IPS-15b (cell line): ENCODE data around the gene F10.
A peak's percentile ranks its signal among the peaks of the same experiment; 100 is the strongest.
"Not testable (repeated sequence)": the region's sequence is repeated elsewhere in the genome, so short reads cannot be mapped to it uniquely, and the experiment has no call there.

Source experiments
- H3K27me3 ChIP-seq: one replicate; pipeline ENCODE4 v1.6.1; 2013; ENCODE audit warnings: low read length; ENCODE audit not compliant: control insufficient read depth, insufficient read depth
- H3K36me3 ChIP-seq: one replicate; pipeline ENCODE4 v1.6.1; 2013; ENCODE audit warnings: low read length; ENCODE audit not compliant: control insufficient read depth, insufficient read depth
- H3K4me1 ChIP-seq: one replicate; pipeline ENCODE4 v1.6.1; 2013; ENCODE audit warnings: mild to moderate bottlenecking, low read length; ENCODE audit not compliant: control insufficient read depth, insufficient read depth
- H3K4me3 ChIP-seq: one replicate; pipeline ENCODE4 v1.5.1; 2013; ENCODE audit warnings: low read depth, low read length
- H3K9ac ChIP-seq: one replicate; pipeline ENCODE4 v1.6.1; 2013; ENCODE audit warnings: low read depth, mild to moderate bottlenecking, low read length
- H3K9me3 ChIP-seq: one replicate; pipeline ENCODE4 v1.6.1; 2013; ENCODE audit warnings: mild to moderate bottlenecking, low read length; ENCODE audit not compliant: control insufficient read depth, insufficient read depth

Gene F10

GRCh38 chr13:113157206-113157928 lies 34.8 kb downstream of the F10 start:
- peaks cover 4% of the 10 kb centered on the region for H3K27me3 ChIP-seq
- no peaks in the 10 kb centered on the region for H3K9me3 ChIP-seq

GRCh38 chr13:113157929-113158747 lies 35.5 kb downstream of the F10 start, which contains the start of gene PROZ:
TSS of gene PROZ (plus strand) at chr13:113158648. CDS start at chr13:113158661, 13 bp downstream.
- no peaks in the 10 kb centered on the region for H3K27me3 ChIP-seq
- H3K4me3 ChIP-seq, result no peak within 1 kb of the TSS
- H3K4me1 ChIP-seq, result peaks cover 9% of the 10 kb centered on the region
- peak within 1 kb of the TSS; percentile 37 for H3K9ac ChIP-seq
- no peaks in the 10 kb centered on the region for H3K36me3 ChIP-seq
- no peaks in the 10 kb centered on the region for H3K9me3 ChIP-seq

More at GRCh38 chr13:113157206-113157928, 34.8 kb downstream of the F10 start:
- Histone ChIP-seq H3K9ac (no peak overlapping the region), H3K4me1 (peaks cover 9% of the 10 kb centered on the region), H3K36me3 (no peaks in the 10 kb centered on the region), H3K4me3 (no peak overlapping the region)

DNA sequence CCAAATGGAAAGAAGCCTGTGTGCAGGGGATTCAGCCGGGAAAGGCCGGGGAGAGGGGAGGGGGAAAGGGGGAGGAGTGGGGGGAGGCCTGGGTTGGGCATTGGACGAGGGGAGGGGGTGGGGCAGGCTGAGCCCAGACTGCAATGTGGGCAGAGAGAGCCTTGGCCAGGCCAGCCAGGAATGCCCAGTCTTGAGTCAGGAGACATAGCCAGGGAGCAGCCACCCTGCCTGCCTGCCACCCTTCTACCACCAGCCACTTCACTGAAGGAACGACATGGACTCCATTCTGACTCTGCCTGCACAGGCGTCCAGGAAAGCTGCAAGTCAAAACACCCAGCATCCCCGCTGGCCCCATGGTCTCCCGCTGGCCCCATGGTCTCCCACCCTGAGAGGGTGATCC lies 36.3 kb downstream of the F10 start:
- Histone ChIP-seq H3K9me3 (no peaks in the 10 kb centered on the region), H3K4me1 (peaks cover 9% of the 10 kb centered on the region), H3K36me3 (no peaks in the 10 kb centered on the region), H3K9ac (no peak overlapping the region), H3K27me3 (no peaks in the 10 kb centered on the region), H3K4me3 (no peak overlapping the region)

- H3K4me1 ChIP-seq, result peaks cover 6% of the 10 kb centered on the region
Measured at GRCh38 chr13:113159701-113160100, 37.1 kb downstream of the F10 start.

DNA sequence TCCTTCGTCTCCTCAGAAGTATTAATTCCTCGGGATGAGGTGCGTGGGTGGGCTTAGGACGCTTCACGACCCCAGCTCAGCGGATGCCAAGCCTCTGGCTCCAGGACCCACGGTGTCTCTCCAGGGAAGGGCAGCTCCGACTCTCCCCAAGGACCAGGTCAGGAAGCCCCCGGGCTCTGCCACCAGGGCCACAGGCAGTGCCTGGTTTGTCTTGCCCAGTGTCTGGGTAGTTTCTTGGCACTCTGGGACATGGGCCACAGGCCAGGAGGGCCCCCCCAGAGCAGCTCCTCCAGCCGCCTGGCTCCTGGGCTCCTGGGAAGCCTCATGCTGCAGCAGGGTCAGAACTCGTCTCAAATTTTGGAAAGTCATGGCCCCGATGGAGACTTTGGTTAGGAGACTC lies 38.4 kb downstream of the F10 start:
- no peak overlapping the region for H3K9ac ChIP-seq
- no peaks in the 10 kb centered on the region for H3K27me3 ChIP-seq
- H3K36me3 ChIP-seq, result no peaks in the 10 kb centered on the region
- H3K4me1 ChIP-seq, result peaks cover 5% of the 10 kb centered on the region
- H3K9me3 ChIP-seq, result no peaks in the 10 kb centered on the region
- no peak overlapping the region for H3K4me3 ChIP-seq

More at GRCh38 chr13:113159701-113160100, 37.1 kb downstream of the F10 start:
- H3K27me3 ChIP-seq, result no peaks in the 10 kb centered on the region
- H3K36me3 ChIP-seq, result no peaks in the 10 kb centered on the region
- no peak overlapping the region for H3K9ac ChIP-seq
- no peak overlapping the region for H3K4me3 ChIP-seq
- no peaks in the 10 kb centered on the region for H3K9me3 ChIP-seq

- Histone ChIP-seq H3K4me3 (no peak overlapping the region), H3K36me3 (peaks cover under 1% of the 10 kb centered on the region), H3K9me3 (no peaks in the 10 kb centered on the region), H3K9ac (no peak overlapping the region), H3K4me1 (peaks cover 5% of the 10 kb centered on the region), H3K27me3 (no peaks in the 10 kb centered on the region)
Measured at GRCh38 chr13:113161433-113161832, 38.8 kb downstream of the F10 start.

DNA sequence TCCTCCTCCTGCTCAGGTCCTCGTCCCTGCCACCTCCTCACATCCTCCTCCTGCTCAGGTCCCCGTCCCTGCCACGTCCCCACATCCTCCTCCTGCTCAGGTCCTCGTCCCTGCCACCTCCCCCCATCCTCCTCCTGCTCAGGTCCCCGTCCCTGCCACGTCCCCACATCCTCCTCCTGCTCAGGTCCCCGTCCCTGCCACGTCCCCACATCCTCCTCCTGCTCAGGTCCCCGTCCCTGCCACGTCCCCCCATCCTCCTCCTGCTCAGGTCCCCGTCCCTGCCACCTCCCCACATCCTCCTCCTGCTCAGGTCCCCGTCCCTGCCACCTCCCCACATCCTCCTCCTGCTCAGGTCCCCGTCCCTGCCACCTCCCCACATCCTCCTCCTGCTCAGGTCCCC lies 39.4 kb downstream of the F10 start:
- H3K36me3 ChIP-seq, H3K27me3 ChIP-seq, H3K4me3 ChIP-seq, H3K9me3 ChIP-seq, H3K4me1 ChIP-seq, H3K9ac ChIP-seq: not testable (repeated sequence)

DNA sequence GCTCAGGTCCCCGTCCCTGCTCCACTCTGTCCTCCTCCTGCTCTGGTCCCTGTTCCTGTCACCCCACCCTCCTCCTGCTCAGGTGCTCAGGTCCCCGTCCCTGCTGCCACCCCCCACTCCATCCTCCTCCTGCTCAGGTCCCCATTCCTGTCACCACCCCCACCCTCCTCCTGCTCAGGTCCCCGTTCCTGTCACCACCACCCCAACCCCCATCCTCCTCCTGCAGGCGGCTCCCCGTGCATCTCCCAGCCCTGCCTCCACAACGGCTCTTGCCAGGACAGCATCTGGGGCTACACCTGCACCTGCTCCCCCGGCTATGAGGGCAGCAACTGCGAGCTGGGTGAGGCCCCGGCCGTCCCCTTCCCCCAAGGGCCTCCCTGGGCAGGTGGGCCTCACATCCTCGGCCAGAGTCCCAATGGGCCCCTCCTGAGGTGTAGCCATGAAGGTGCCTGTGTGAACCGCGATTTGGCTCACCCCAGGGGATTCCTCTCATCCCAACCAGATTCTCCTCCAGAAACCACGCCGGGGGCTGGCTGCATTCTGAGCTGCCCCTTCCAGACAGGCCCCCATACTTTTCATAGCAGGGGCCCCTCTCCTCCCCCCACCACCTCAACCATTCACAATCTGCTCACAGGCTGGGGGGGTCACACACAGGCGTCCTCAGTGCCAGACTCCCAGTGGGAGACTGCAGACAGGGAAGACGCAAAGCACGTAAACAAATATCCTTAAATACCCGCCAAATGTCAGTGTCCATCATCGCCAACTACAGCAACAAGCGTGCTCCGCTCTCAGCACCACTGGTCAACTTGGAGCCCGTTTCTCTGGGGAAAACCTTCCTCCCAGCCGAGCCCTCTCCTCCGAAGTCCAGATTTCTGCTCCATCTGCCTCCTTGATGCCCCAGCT lies 40.4 kb downstream of the F10 start:
- Histone ChIP-seq H3K9ac (no peak overlapping the region), H3K4me3 (no peak overlapping the region), H3K9me3 (no peaks in the 10 kb centered on the region), H3K36me3 (peaks cover 3% of the 10 kb centered on the region), H3K27me3 (no peaks in the 10 kb centered on the region), H3K4me1 (peaks cover 5% of the 10 kb centered on the region)

GRCh38 chr13:113164492-113164891 lies 41.9 kb downstream of the F10 start:
- Histone ChIP-seq H3K27me3 (no peaks in the 10 kb centered on the region), H3K9me3 (no peaks in the 10 kb centered on the region), H3K4me3 (no peak overlapping the region)

GRCh38 chr13:113166266-113166665 lies 43.7 kb downstream of the F10 start:
- no peaks in the 10 kb centered on the region for H3K9me3 ChIP-seq
- H3K27me3 ChIP-seq, result no peaks in the 10 kb centered on the region
- peaks cover 11% of the 10 kb centered on the region for H3K36me3 ChIP-seq
- H3K4me1 ChIP-seq, result peaks cover 4% of the 10 kb centered on the region
- H3K4me3 ChIP-seq, result no peak overlapping the region
- H3K9ac ChIP-seq, result no peak overlapping the region

More at GRCh38 chr13:113164492-113164891, 41.9 kb downstream of the F10 start:
- Histone ChIP-seq H3K4me1 (no peaks in the 10 kb centered on the region), H3K9ac (no peak overlapping the region), H3K36me3 (peaks cover 10% of the 10 kb centered on the region)

DNA sequence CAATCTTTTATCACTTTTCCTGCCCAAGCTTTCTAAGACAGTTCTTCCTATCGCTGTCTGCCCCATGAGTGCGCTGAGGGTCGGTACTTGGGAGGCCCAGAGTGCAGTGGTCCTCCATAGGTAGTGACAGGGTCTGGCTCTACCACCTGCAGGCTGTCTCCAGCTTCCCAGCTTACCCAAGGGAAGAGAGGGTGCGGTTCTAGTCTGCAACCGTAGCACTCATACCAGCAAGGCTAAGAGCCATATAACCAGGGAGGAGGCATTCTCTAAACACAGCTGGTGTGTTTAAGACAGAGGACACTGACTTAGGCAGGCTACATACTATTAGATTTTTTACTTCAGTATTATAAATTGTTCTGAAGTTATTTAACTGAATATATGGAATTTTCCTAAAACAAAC lies 44.1 kb downstream of the F10 start:
- Histone ChIP-seq H3K9me3 (no peaks in the 10 kb centered on the region), H3K9ac (no peak overlapping the region), H3K27me3 (no peaks in the 10 kb centered on the region), H3K36me3 (peaks cover 14% of the 10 kb centered on the region), H3K4me1 (peaks cover 4% of the 10 kb centered on the region), H3K4me3 (no peak overlapping the region)
